IMR-90 (cell line): ENCODE data around the gene MCTP1. TPM values are rescaled to one million over a fixed set of nuclear protein-coding genes. Genes with fewer than 3 reads are reported as not detected.

Experiments used
- ATAC-seq: fragments of 200-7000 bp; cut with Tn5 transposase; 2 replicates; pipeline ENCODE4 v1.9.1; 2020; ENCODE audit warnings: low read depth, mild to moderate bottlenecking, moderate library complexity
- BruUV-seq: library from RNA; stranded (reverse); fragments of 400-500 nt; replicated peaks from 2 replicates; lab custom pipeline; 2021; lab: Mats Ljungman, UMichigan
- CTCF ChIA-PET: fragments of 300-600 bp; formaldehyde crosslinking; extraction: SDS; loops from one replicate; lab custom pipeline; 2021; ENCODE audit warnings: antibody characterized with exemption; lab: Yijun Ruan, JAX
- POLR2A ChIA-PET: fragments of 300-600 bp; sonication (Branson Sonifier 250); formaldehyde crosslinking; loops from one replicate; lab custom pipeline; 2022; ENCODE audit warnings: antibody characterized with exemption; ENCODE audit not compliant: unreplicated experiment; lab: Charles Lee
- DNase-seq: peaks from one replicate; pipeline ENCODE4 v3.0.0; 2013
- H2AFZ ChIP-seq: replicated peaks from 2 replicates; pipeline ENCODE3; 2013; ENCODE audit warnings: low read length, mild to moderate bottlenecking; ENCODE audit not compliant: poor library complexity
- H2AK5ac ChIP-seq: 2 replicates; pipeline ENCODE4 v1.6.1; 2013; ENCODE audit warnings: low read depth, low read length, inconsistent platforms
- H2AK9ac ChIP-seq: replicated peaks from 2 replicates; pipeline ENCODE3; 2013; ENCODE audit warnings: mild to moderate bottlenecking, low read depth, low read length, moderate library complexity; ENCODE audit not compliant: poor library complexity
- H2BK120ac ChIP-seq: 2 replicates; pipeline ENCODE4 v1.6.1; 2013; ENCODE audit warnings: low read depth, low read length, inconsistent platforms
- H2BK15ac ChIP-seq: 3 replicates; pipeline ENCODE4 v1.6.1; 2013; ENCODE audit warnings: low read depth, low read length, inconsistent platforms
- H2BK20ac ChIP-seq: 2 replicates; pipeline ENCODE4 v1.6.1; 2013; ENCODE audit warnings: low read depth, mild to moderate bottlenecking, inconsistent platforms, low read length, moderate library complexity
- H2BK5ac ChIP-seq: 2 replicates; pipeline ENCODE4 v1.6.1; 2013; ENCODE audit warnings: mild to moderate bottlenecking, low read depth, low read length, inconsistent platforms; ENCODE audit not compliant: poor library complexity, severe bottlenecking
- H3K14ac ChIP-seq: replicated peaks from 2 replicates; pipeline ENCODE4 v1.6.1; 2013; ENCODE audit warnings: low read depth, low read length, inconsistent platforms
- H3K18ac ChIP-seq: 2 replicates; pipeline ENCODE4 v1.6.1; 2013; ENCODE audit warnings: low read depth, low read length, control low read depth
- H3K23ac ChIP-seq: 2 replicates; pipeline ENCODE4 v1.6.1; 2013; ENCODE audit warnings: low read depth, low read length, inconsistent platforms
- H3K27ac ChIP-seq: 2 replicates; pipeline ENCODE4 v1.5.1; 2013; ENCODE audit warnings: mild to moderate bottlenecking, control low read depth, low read length; ENCODE audit not compliant: insufficient read depth
- H3K27me3 ChIP-seq: 2 replicates; pipeline ENCODE4 v1.6.1; 2013; ENCODE audit warnings: low read length; ENCODE audit not compliant: control insufficient read depth, insufficient read depth
- H3K36me3 ChIP-seq: 2 replicates; pipeline ENCODE4 v1.6.1; 2013; ENCODE audit warnings: low read length, mixed read lengths; ENCODE audit not compliant: control insufficient read depth, insufficient read depth
- H3K4ac ChIP-seq: 2 replicates; pipeline ENCODE4 v1.6.1; 2013; ENCODE audit warnings: low read depth, low read length, inconsistent platforms
- H3K4me1 ChIP-seq: 2 replicates; pipeline ENCODE4 v1.6.1; 2013; ENCODE audit warnings: low read length, mixed read lengths; ENCODE audit not compliant: control insufficient read depth, insufficient read depth
- H3K4me2 ChIP-seq: 2 replicates; pipeline ENCODE4 v1.6.1; 2013; ENCODE audit warnings: low read depth, mild to moderate bottlenecking, control low read depth, low read length, moderate library complexity
- H3K4me3 ChIP-seq: 2 replicates; pipeline ENCODE4 v1.5.1; 2013; ENCODE audit warnings: low read depth, mild to moderate bottlenecking, control low read depth, low read length, moderate library complexity; ENCODE audit not compliant: insufficient read depth
- H3K56ac ChIP-seq: 2 replicates; pipeline ENCODE4 v1.6.1; 2013; ENCODE audit warnings: low read length, inconsistent platforms; ENCODE audit not compliant: insufficient read depth; ENCODE audit errors: extremely low read depth
- H3K79me1 ChIP-seq, 2 experiments: 2 replicates each; pipeline ENCODE4 v1.6.1; 2013; ENCODE audit warnings: low read length in 2 of 2, inconsistent platforms in 1 of 2, low read depth in 1 of 2
- H3K9ac ChIP-seq: 2 replicates; pipeline ENCODE4 v1.6.1; 2013; ENCODE audit warnings: low read depth, low read length, control low read depth
- H3K9me1 ChIP-seq: 2 replicates; pipeline ENCODE4 v1.6.1; 2013; ENCODE audit warnings: low read length, inconsistent platforms; ENCODE audit not compliant: insufficient read depth
- H3K9me3 ChIP-seq: 2 replicates; pipeline ENCODE4 v1.6.1; 2013; ENCODE audit warnings: low read length; ENCODE audit not compliant: control insufficient read depth, insufficient read depth
- H4K20me1 ChIP-seq: 2 replicates; pipeline ENCODE4 v1.6.1; 2013; ENCODE audit warnings: low read length, inconsistent platforms; ENCODE audit not compliant: insufficient read depth
- H4K5ac ChIP-seq: 2 replicates; pipeline ENCODE4 v1.6.1; 2013; ENCODE audit warnings: mild to moderate bottlenecking, low read depth, low read length, control low read depth
- H4K8ac ChIP-seq, 2 experiments: 2 replicates each; pipeline ENCODE4 v1.6.1; 2013; ENCODE audit warnings: low read depth in 2 of 2, low read length in 2 of 2, control low read depth in 1 of 2, inconsistent platforms in 1 of 2
- H4K91ac ChIP-seq: 2 replicates; pipeline ENCODE4 v1.6.1; 2013; ENCODE audit warnings: low read depth, low read length, inconsistent platforms; ENCODE audit not compliant: insufficient read depth
- MAFK ChIP-seq: IDR thresholded peaks from 2 replicates; pipeline ENCODE4 v1.6.1; 2012; ENCODE audit warnings: low read depth, low read length, improper control_type of control experiment
- POLR2A ChIP-seq: IDR thresholded peaks from 2 replicates; pipeline ENCODE4 v1.6.1; 2012; ENCODE audit warnings: mild to moderate bottlenecking, low read depth, low read length
- RCOR1 ChIP-seq: IDR thresholded peaks from 2 replicates; pipeline ENCODE4 v1.6.1; 2012; ENCODE audit warnings: mild to moderate bottlenecking, low read length, improper control_type of control experiment; ENCODE audit not compliant: insufficient replicate concordance
- dilution Hi-C: fragments of 300-500 bp; cut with HindIII; formaldehyde crosslinking; loops from one replicate; pipeline ENCODE4 v1.14.3; 2018; ENCODE audit warnings: low sequenced_read_pairs; ENCODE audit not compliant: unreplicated experiment
- in situ Hi-C: fragments of 300-500 bp; cut with MboI; formaldehyde crosslinking; loops from 3 replicates; pipeline ENCODE4 v1.14.3; 2019; ENCODE audit warnings: low sequenced_read_pairs, inconsistent platforms, mixed read lengths
- intact Hi-C: fragments of 100-400 bp; cut with micrococcal nuclease; formaldehyde crosslinking; loops from 2 replicates; pipeline ENCODE4 v1.10.0; 2022
- polyA plus RNA-seq, 3 experiments: library from polyadenylated mRNA; depleted of rRNA; stranded (reverse); fragments of >200 nt; gene quantifications; 2 replicates each; pipeline ENCODE4 v1.2.3, GENCODE V29; 2012; ENCODE audit warnings: low replicate concordance in 1 of 3
- total RNA-seq: library from RNA; depleted of rRNA; stranded (reverse); fragments of >200 nt; gene quantifications from 2 replicates; pipeline ENCODE4 v1.2.3, GENCODE V29; 2012

MCTP1 gene
- total and polyA plus RNA-seq, 2 of the 4 experiments (the other 2 are of a cell fraction), result 0.21 TPM; not detected in 1

GRCh38 chr5:95241161-95241560, 43.7 kb downstream of the MCTP1 start:
- ChIA-PET CTCF (no interaction called here), POLR2A (no interaction called here)
- DNase-seq (no peak), ATAC-seq (no peak)
- intact Hi-C loops, result no loop called here
- no peak overlapping the region for H2BK120ac ChIP-seq
- H3K79me1 ChIP-seq, result no peaks in the 10 kb centered on the region
- dilution Hi-C loops, result no loop called here
- H3K4me3 ChIP-seq, result no peak overlapping the region
- H4K91ac ChIP-seq, result no peak overlapping the region
- H3K27me3 ChIP-seq, result no peaks in the 10 kb centered on the region
- H2AK5ac ChIP-seq, result no peak overlapping the region
- no peak overlapping the region for H2AK9ac ChIP-seq
- H2BK5ac ChIP-seq, result no peak overlapping the region
- H3K36me3 ChIP-seq, result no peaks in the 10 kb centered on the region
- H3K23ac ChIP-seq, result no peak overlapping the region
- no peak overlapping the region for H3K4me2 ChIP-seq
- H3K9ac ChIP-seq, result no peak overlapping the region
- in situ Hi-C loops, result no loop called here
- no peak overlapping the region for H3K56ac ChIP-seq
- H3K4me1 ChIP-seq, result no peaks in the 10 kb centered on the region
- H3K27ac ChIP-seq, result no peak overlapping the region
- H4K20me1 ChIP-seq, result no peaks in the 10 kb centered on the region
- H3K4ac ChIP-seq, result no peak overlapping the region
- no peak overlapping the region for H4K8ac ChIP-seq
- H3K9me1 ChIP-seq, result no peaks in the 10 kb centered on the region
- H4K5ac ChIP-seq, result no peak overlapping the region
- no peak overlapping the region for H3K18ac ChIP-seq
- no peak overlapping the region for H2BK20ac ChIP-seq
- H2AFZ ChIP-seq, result no peak overlapping the region
- no peak overlapping the region for H2BK15ac ChIP-seq
- H3K9me3 ChIP-seq, result no peaks in the 10 kb centered on the region
- no peak for TF ChIP-seq POLR2A
- no peak for TF ChIP-seq RCOR1
- no peak for TF ChIP-seq MAFK
- no TSS peak for BruUV-seq
- no peak overlapping the region for H3K14ac ChIP-seq
